Endothelial cell of umbilical vein (primary cell): Measurements from ENCODE around the gene NPLOC4. TPM values are rescaled to one million over a fixed set of nuclear protein-coding genes. Genes with fewer than 3 reads are reported as not detected.

Experiments used
- BruUV-seq: library from RNA; stranded (reverse); fragments of 400-500 nt; replicated peaks from 2 replicates; lab custom pipeline; 2021; lab: Mats Ljungman, UMichigan
- CTCF ChIA-PET: fragments of 300-600, 350-600 bp; sonication (Branson Sonifier 250); formaldehyde crosslinking; loops from one replicate; lab custom pipeline; 2021; ENCODE audit warnings: antibody characterized with exemption, inconsistent platforms; lab: Charles Lee
- POLR2A ChIA-PET: fragments of 300-600, 350-600 bp; sonication (Branson Sonifier 250); formaldehyde crosslinking; loops from one replicate; lab custom pipeline; 2021; ENCODE audit warnings: antibody characterized with exemption, inconsistent platforms; lab: Charles Lee
- DNase-seq: peaks from one replicate; pipeline ENCODE4 v3.0.0-alpha.2; 2011; ENCODE audit warnings: low read depth, low spot score
- FAIRE-seq: peaks from 2 replicates; lab custom pipeline; 2011; peaks lifted over from hg19 to GRCh38; lab: Jason Lieb, UNC
- H2AFZ ChIP-seq: 2 replicates; pipeline ENCODE4 v1.6.0; 2012; ENCODE audit warnings: low read depth, low read length, control low read depth, inconsistent platforms
- H3K27ac ChIP-seq: 2 replicates; pipeline ENCODE4 v1.5.1; 2011; ENCODE audit warnings: low read depth, mild to moderate bottlenecking, control low read depth, low read length, moderate library complexity; ENCODE audit not compliant: insufficient read depth
- H3K27me3 ChIP-seq, 2 experiments: 2 replicates each; pipeline versions ENCODE4 v1.6.0 to v1.6.1; 2011; ENCODE audit warnings: low read length in 2 of 2, mixed read lengths in 1 of 2; ENCODE audit not compliant: control insufficient read depth in 2 of 2, insufficient read depth in 2 of 2
- H3K36me3 ChIP-seq, 2 experiments: 2 replicates in 1 of 2; 3 replicates in 1 of 2; pipeline ENCODE4 v1.5.1; 2011; ENCODE audit warnings: low read length in 2 of 2, mild to moderate bottlenecking in 1 of 2, moderate library complexity in 1 of 2; ENCODE audit not compliant: control insufficient read depth in 2 of 2, insufficient read depth in 2 of 2; ENCODE audit errors: extremely low read depth in 1 of 2
- H3K4me1 ChIP-seq: 3 replicates; pipeline ENCODE4 v1.5.1; 2011; ENCODE audit warnings: mild to moderate bottlenecking, low read length; ENCODE audit not compliant: control insufficient read depth, insufficient read depth; ENCODE audit errors: extremely low read depth
- H3K4me2 ChIP-seq: 2 replicates; pipeline ENCODE4 v1.6.1; 2011; ENCODE audit warnings: low read length, control low read depth, mixed read lengths; ENCODE audit not compliant: insufficient read depth
- H3K4me3 ChIP-seq, 3 experiments: fragments of 200-600 bp in 1 of 3; sonication (generic), shearing (Covaris generic) in 1 of 3; replicated peaks in 1 of 3; 2 replicates each; pipeline ENCODE4 v1.5.1; 2011 to 2016; ENCODE audit warnings: control low read depth in 3 of 3, low read length in 3 of 3, mild to moderate bottlenecking in 2 of 3, inconsistent platforms in 1 of 3, low read depth in 1 of 3, moderate library complexity in 1 of 3; ENCODE audit not compliant: insufficient read depth in 1 of 3
- H3K79me2 ChIP-seq: 2 replicates; pipeline ENCODE4 v1.6.0; 2012; ENCODE audit warnings: low read length, inconsistent platforms; ENCODE audit not compliant: control insufficient read depth, insufficient read depth
- H3K9ac ChIP-seq: replicated peaks from 2 replicates; pipeline ENCODE3; 2011; ENCODE audit warnings: low read length, control low read depth; ENCODE audit not compliant: insufficient read depth; ENCODE audit errors: extremely low read depth
- H3K9me1 ChIP-seq: replicated peaks from 3 replicates; pipeline ENCODE4 v1.6.0; 2011; ENCODE audit warnings: mild to moderate bottlenecking, low read length; ENCODE audit not compliant: control insufficient read depth, insufficient read depth; ENCODE audit errors: extremely low read depth
- H3K9me3 ChIP-seq: replicated peaks from 2 replicates; pipeline ENCODE4 v1.5.1; 2012; ENCODE audit warnings: low read length, inconsistent platforms; ENCODE audit not compliant: control insufficient read depth, insufficient read depth
- H4K20me1 ChIP-seq: replicated peaks from 2 replicates; pipeline ENCODE3; 2011; ENCODE audit warnings: mild to moderate bottlenecking, low read length; ENCODE audit not compliant: control insufficient read depth, insufficient read depth; ENCODE audit errors: extremely low read depth
- EZH2 ChIP-seq: IDR thresholded peaks from 2 replicates; pipeline ENCODE4 v1.6.1; 2012; ENCODE audit warnings: borderline replicate concordance, low read depth, mild to moderate bottlenecking, moderate library complexity, low read length, inconsistent platforms; ENCODE audit not compliant: severe bottlenecking
- FOS ChIP-seq: IDR thresholded peaks from 2 replicates; pipeline ENCODE4 v1.6.1; 2011; ENCODE audit warnings: mild to moderate bottlenecking, low read length, moderate library complexity, borderline replicate concordance; ENCODE audit not compliant: insufficient read depth
- GATA2 ChIP-seq: IDR thresholded peaks from 2 replicates; pipeline ENCODE4 v1.7.0; 2011; ENCODE audit warnings: low read depth, mild to moderate bottlenecking, moderate library complexity, mixed read lengths, low read length; ENCODE audit not compliant: insufficient read length, insufficient read depth
- JUN ChIP-seq: IDR thresholded peaks from 2 replicates; pipeline ENCODE4 v1.6.1; 2011; ENCODE audit warnings: borderline replicate concordance, low read depth; ENCODE audit not compliant: insufficient read length, insufficient read depth
- MYC ChIP-seq: IDR thresholded peaks from one replicate; pipeline ENCODE4 v1.6.1; 2011; ENCODE audit warnings: mild to moderate bottlenecking, low read depth, low read length
- POLR2A ChIP-seq: IDR thresholded peaks from 2 replicates; pipeline ENCODE4 v1.6.1; 2012; ENCODE audit warnings: low read depth, mild to moderate bottlenecking, control low read depth, low read length
- POLR2AphosphoS5 ChIP-seq: IDR thresholded peaks from 2 replicates; pipeline ENCODE4 v1.6.1; 2012; ENCODE audit warnings: low read depth, mild to moderate bottlenecking, control low read depth, low read length, moderate library complexity; ENCODE audit not compliant: insufficient read depth
- dilution Hi-C: fragments of 300-500 bp; cut with MboI; formaldehyde crosslinking; loops from one replicate; pipeline ENCODE4 v1.15.0; 2019; ENCODE audit warnings: low sequenced_read_pairs; ENCODE audit not compliant: extremely low pct_ligation_motif_present
- intact Hi-C: fragments of 100-400 bp; cut with micrococcal nuclease; formaldehyde crosslinking; loops from one replicate; pipeline ENCODE4 v1.10.0; 2022
- polyA plus RNA-seq, 4 experiments: library from polyadenylated mRNA; depleted of rRNA in 3 of 4; stranded (reverse) in 3 of 4; unstranded in 1 of 4; fragments of >200 nt; gene quantifications; 2 replicates each; pipeline versions ENCODE4 v1.2.1 to v1.2.3, GENCODE V29; 2011 to 2012; ENCODE audit warnings: missing spikeins in 1 of 4
- total RNA-seq: library from RNA; stranded (reverse); gene quantifications from 2 replicates; pipeline ENCODE4 v1.2.3, GENCODE V29; 2021
- TF ChIP-seq, protein P1 (sequence below), 2 donors: IDR thresholded peaks; 1 replicate in 1 of 2; 2 replicates in 1 of 2; pipeline ENCODE4 v1.5.1; 2011; ENCODE audit warnings: low read length in 2 of 2, mild to moderate bottlenecking in 2 of 2, moderate library complexity in 2 of 2, control low read depth in 1 of 2, inconsistent platforms in 1 of 2, low read depth in 1 of 2; ENCODE audit not compliant: insufficient read depth in 1 of 2; ENCODE audit errors: extremely low read depth in 1 of 2
- TF ChIP-seq, protein P2 (sequence below): IDR thresholded peaks from 2 replicates; pipeline ENCODE4 v1.6.1; 2011; ENCODE audit not compliant: insufficient read depth, insufficient read length

NPLOC4 gene
- total and polyA plus RNA-seq, 2 donors (not counting 3 experiments of a cell fraction or from before 2014, with no cell fraction given) = 150 to 175 TPM

GRCh38 chr17:81590121-81590520, 46.8 kb downstream of the NPLOC4 start:
- H2AFZ ChIP-seq = no peak overlapping the region
- TF ChIP-seq, protein P1, sequence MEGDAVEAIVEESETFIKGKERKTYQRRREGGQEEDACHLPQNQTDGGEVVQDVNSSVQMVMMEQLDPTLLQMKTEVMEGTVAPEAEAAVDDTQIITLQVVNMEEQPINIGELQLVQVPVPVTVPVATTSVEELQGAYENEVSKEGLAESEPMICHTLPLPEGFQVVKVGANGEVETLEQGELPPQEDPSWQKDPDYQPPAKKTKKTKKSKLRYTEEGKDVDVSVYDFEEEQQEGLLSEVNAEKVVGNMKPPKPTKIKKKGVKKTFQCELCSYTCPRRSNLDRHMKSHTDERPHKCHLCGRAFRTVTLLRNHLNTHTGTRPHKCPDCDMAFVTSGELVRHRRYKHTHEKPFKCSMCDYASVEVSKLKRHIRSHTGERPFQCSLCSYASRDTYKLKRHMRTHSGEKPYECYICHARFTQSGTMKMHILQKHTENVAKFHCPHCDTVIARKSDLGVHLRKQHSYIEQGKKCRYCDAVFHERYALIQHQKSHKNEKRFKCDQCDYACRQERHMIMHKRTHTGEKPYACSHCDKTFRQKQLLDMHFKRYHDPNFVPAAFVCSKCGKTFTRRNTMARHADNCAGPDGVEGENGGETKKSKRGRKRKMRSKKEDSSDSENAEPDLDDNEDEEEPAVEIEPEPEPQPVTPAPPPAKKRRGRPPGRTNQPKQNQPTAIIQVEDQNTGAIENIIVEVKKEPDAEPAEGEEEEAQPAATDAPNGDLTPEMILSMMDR (IDR thresholded peaks at IDR 0.05; ENCODE audit: extremely low read depth in 1 of 2, insufficient read depth in 1 of 2, low read depth in 1 of 2, low read length in 2 of 2) = no peak
- TF ChIP-seq, protein P2, sequence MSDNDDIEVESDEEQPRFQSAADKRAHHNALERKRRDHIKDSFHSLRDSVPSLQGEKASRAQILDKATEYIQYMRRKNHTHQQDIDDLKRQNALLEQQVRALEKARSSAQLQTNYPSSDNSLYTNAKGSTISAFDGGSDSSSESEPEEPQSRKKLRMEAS = no peak
- no peak for TF ChIP-seq POLR2AphosphoS5
- TF ChIP-seq JUN = no peak
- no peak for TF ChIP-seq EZH2
- TF ChIP-seq GATA2 = no peak
- no peak for TF ChIP-seq FOS
- TF ChIP-seq MYC = no peak
- TF ChIP-seq POLR2A = no peak
- no peak for DNase-seq
- H3K79me2 ChIP-seq = peaks cover 3% of the 10 kb centered on the region
- dilution Hi-C loops (no loop called here), intact Hi-C loops (no loop called here)
- H3K9ac ChIP-seq = no peak overlapping the region
- no peak overlapping the region for H3K4me3 ChIP-seq
- H3K36me3 ChIP-seq = peaks cover 28 to 52% of the 10 kb centered on the region in 2 experiments
- ChIA-PET POLR2A (no interaction called here), CTCF (interaction anchor here (1.2 kb wide), 1 partner anchor 22 kb away, joined by 3 read pairs; no protein-coding TSS in a partner anchor)
- no peaks in the 10 kb centered on the region for H3K27me3 ChIP-seq
- no TSS peak for BruUV-seq
- no peaks in the 10 kb centered on the region for H4K20me1 ChIP-seq
- H3K9me3 ChIP-seq = no peaks in the 10 kb centered on the region
- FAIRE-seq = no peak
- no peaks in the 10 kb centered on the region for H3K9me1 ChIP-seq
- no peaks in the 10 kb centered on the region for H3K4me1 ChIP-seq
- no peak overlapping the region for H3K4me2 ChIP-seq
- no peak overlapping the region for H3K27ac ChIP-seq
